Mesothelial cell of epicardium (in vitro differentiated cells): Measurements from ENCODE around the gene SETD7. TPM values are rescaled to one million over a fixed set of nuclear protein-coding genes. Genes with fewer than 3 reads are reported as not detected.

ENCODE experiments used
- DNase-seq, 2 experiments: peaks; one replicate each; pipeline ENCODE4 v3.0.0; 2021; ENCODE audit warnings: low spot score in 2 of 2; ENCODE audit not compliant: unreplicated experiment in 2 of 2
- H3K27ac Mint-ChIP-seq: 2 replicates; pipeline ENCODE4 v1.8.0; 2021; ENCODE audit warnings: mixed read lengths
- H3K27me3 Mint-ChIP-seq: 2 replicates; pipeline ENCODE4 v1.8.0; 2021; ENCODE audit warnings: low read depth, mixed read lengths
- H3K36me3 Mint-ChIP-seq: 2 replicates; pipeline ENCODE4 v1.8.0; 2021; ENCODE audit warnings: mixed read lengths
- H3K4me1 Mint-ChIP-seq: 2 replicates; pipeline ENCODE4 v1.8.0; 2021; ENCODE audit warnings: mixed read lengths
- H3K4me3 Mint-ChIP-seq: 2 replicates; pipeline ENCODE4 v1.8.0; 2021; ENCODE audit warnings: mild to moderate bottlenecking, moderate library complexity, mixed read lengths
- H3K9me3 Mint-ChIP-seq: 2 replicates; pipeline ENCODE4 v1.8.0; 2021; ENCODE audit warnings: mixed read lengths
- total RNA-seq: library from RNA; stranded (reverse); gene quantifications from 3 replicates; pipeline ENCODE4 v1.2.1, GENCODE V29; 2021
- TF ChIP-seq, protein P1 (sequence below): fragments of 200-600 bp; sonication (generic); IDR thresholded peaks from one replicate; pipeline ENCODE4 v1.5.0; 2021; ENCODE audit warnings: antibody characterized with exemption; ENCODE audit not compliant: unreplicated experiment

SETD7 gene
- total RNA-seq, 1 donor from 2014 or later: 18.0 TPM

- DNase-seq: no peak
- Mint-ChIP-seq H3K36me3 (no peaks in the 10 kb centered on the region), H3K4me1 (peaks cover 20% of the 10 kb centered on the region), H3K27me3 (peaks cover 17% of the 10 kb centered on the region), H3K4me3 (no peak overlapping the region), H3K27ac (no peak overlapping the region), H3K9me3 (peaks cover 3% of the 10 kb centered on the region)
- TF ChIP-seq, protein P1, sequence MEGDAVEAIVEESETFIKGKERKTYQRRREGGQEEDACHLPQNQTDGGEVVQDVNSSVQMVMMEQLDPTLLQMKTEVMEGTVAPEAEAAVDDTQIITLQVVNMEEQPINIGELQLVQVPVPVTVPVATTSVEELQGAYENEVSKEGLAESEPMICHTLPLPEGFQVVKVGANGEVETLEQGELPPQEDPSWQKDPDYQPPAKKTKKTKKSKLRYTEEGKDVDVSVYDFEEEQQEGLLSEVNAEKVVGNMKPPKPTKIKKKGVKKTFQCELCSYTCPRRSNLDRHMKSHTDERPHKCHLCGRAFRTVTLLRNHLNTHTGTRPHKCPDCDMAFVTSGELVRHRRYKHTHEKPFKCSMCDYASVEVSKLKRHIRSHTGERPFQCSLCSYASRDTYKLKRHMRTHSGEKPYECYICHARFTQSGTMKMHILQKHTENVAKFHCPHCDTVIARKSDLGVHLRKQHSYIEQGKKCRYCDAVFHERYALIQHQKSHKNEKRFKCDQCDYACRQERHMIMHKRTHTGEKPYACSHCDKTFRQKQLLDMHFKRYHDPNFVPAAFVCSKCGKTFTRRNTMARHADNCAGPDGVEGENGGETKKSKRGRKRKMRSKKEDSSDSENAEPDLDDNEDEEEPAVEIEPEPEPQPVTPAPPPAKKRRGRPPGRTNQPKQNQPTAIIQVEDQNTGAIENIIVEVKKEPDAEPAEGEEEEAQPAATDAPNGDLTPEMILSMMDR: no peak
Observed at GRCh38 chr4:139562839-139563238, 6.8 kb upstream of the SETD7 start.

DNA sequence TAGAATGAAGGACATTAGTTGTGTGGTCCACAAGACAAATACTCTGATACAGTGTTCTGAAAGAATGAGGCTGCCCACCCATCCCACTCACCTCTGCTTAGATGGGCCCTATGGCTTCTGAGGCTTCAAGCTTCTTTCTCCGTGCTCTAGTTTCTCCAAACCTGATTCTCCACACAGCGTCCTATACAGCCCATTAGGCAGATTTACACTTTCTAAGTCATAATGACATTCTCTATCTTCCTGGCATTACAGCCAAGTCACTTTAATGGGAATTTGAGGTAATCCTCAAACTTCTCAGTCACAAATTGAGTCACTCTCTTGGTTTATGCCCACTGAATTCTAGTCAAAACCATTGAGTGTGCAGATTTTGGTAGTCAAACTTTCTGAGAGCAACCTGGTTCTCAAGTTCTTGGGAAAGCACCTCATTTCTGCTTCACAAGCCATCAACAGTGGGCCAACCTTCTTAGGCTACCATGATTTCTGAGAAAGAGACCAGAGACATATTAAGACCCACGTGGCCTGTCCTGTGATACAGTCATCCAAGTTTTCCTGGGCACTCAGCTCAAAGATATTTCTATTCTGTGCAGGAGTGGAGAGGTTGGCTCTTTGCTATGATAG is 6.2 kb upstream of the SETD7 start:
- H3K9me3 Mint-ChIP-seq: peaks cover 3% of the 10 kb centered on the region
- H3K4me3 Mint-ChIP-seq: no peak overlapping the region
- H3K27me3 Mint-ChIP-seq: peaks cover 24% of the 10 kb centered on the region
- H3K36me3 Mint-ChIP-seq: no peaks in the 10 kb centered on the region
- peaks cover 27% of the 10 kb centered on the region for H3K4me1 Mint-ChIP-seq
- no peak for DNase-seq
- TF ChIP-seq, protein P1: no peak
- H3K27ac Mint-ChIP-seq: no peak overlapping the region

GRCh38 chr4:139560406-139561104 is 4.5 kb upstream of the SETD7 start:
- no peak for DNase-seq
- TF ChIP-seq, protein P1: no peak
- no peaks in the 10 kb centered on the region for H3K36me3 Mint-ChIP-seq
- H3K27me3 Mint-ChIP-seq: peaks cover 29% of the 10 kb centered on the region
- peaks cover 3% of the 10 kb centered on the region for H3K9me3 Mint-ChIP-seq
- H3K4me1 Mint-ChIP-seq: peaks cover 31% of the 10 kb centered on the region
- no peak overlapping the region for H3K4me3 Mint-ChIP-seq
- no peak overlapping the region for H3K27ac Mint-ChIP-seq

DNA sequence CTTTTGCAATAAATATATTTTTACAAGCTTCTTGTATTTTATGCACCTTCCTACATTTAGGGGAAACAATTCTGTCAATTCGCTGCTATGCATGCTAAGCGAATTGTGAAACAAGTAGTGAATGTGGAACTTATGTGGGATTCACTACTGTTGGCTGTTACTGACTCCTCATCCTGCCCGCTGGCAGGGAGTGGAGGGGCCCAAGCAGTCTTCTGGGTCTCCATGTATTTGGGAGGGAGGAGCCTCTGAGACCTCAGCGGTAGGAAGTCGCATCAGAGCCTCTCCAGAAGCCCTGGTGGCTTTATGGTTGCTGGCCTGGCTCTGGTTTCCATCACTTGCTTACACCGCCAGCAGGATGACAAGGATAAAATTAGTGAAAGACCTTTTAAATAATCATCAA is 3.7 kb upstream of the SETD7 start:
- Mint-ChIP-seq H3K4me3 (no peak overlapping the region), H3K9me3 (peaks cover 2% of the 10 kb centered on the region), H3K27ac (no peak overlapping the region), H3K4me1 (peaks cover 36% of the 10 kb centered on the region), H3K36me3 (no peaks in the 10 kb centered on the region), H3K27me3 (peaks cover 29% of the 10 kb centered on the region)
- no peak for DNase-seq
- TF ChIP-seq, protein P1: no peak

GRCh38 chr4:139559089-139559479 is 3.1 kb upstream of the SETD7 start:
- Mint-ChIP-seq H3K36me3 (no peaks in the 10 kb centered on the region), H3K27me3 (peaks cover 29% of the 10 kb centered on the region), H3K4me1 (peaks cover 42% of the 10 kb centered on the region), H3K4me3 (no peak overlapping the region), H3K27ac (no peak overlapping the region), H3K9me3 (no peaks in the 10 kb centered on the region)
- TF ChIP-seq, protein P1: no peak
- no peak for DNase-seq
